Stimulated activated CD8-positive, alpha-beta memory T cell treated with anti-CD3 and anti-CD28 coated beads, Interleukin-7, amount 100 ng/mL, for 48 hours (primary cell): ENCODE measurements around the gene CDX2.

ENCODE experiments used
- DNase-seq, 2 donors: peaks; one replicate each; pipeline ENCODE4 v3.0.0-alpha.2; 2020; ENCODE audit warnings: low read depth in 1 of 2; ENCODE audit errors: extremely low read depth in 1 of 2

The CDX2 gene

GRCh38 chr13:27918918-27919658 lies 50.0 kb downstream of the CDX2 start:
- no peak for DNase-seq

GRCh38 chr13:27918041-27918917 lies 50.8 kb downstream of the CDX2 start:
- DNase-seq, result no peak

GRCh38 chr13:27917121-27917947 lies 51.8 kb downstream of the CDX2 start:
- no peak for DNase-seq

- no peak for DNase-seq
Observed at GRCh38 chr13:27915301-27916207, 53.6 kb downstream of the CDX2 start.

- no peak for DNase-seq
Observed at GRCh38 chr13:27913160-27913559, 56.0 kb downstream of the CDX2 start.

GRCh38 chr13:27911521-27911920 lies 57.6 kb downstream of the CDX2 start:
- no peak for DNase-seq
